ENCODE results near the gene ENKUR. TPM values are rescaled to one million over a fixed set of nuclear protein-coding genes. Genes with fewer than 3 reads are reported as not detected.
A peak's percentile ranks its signal among the peaks of the same experiment; 100 is the strongest.

Gene ENKUR
- total RNA-seq, 1 experiment from 2014 or later = 0.32 TPM

DNA sequence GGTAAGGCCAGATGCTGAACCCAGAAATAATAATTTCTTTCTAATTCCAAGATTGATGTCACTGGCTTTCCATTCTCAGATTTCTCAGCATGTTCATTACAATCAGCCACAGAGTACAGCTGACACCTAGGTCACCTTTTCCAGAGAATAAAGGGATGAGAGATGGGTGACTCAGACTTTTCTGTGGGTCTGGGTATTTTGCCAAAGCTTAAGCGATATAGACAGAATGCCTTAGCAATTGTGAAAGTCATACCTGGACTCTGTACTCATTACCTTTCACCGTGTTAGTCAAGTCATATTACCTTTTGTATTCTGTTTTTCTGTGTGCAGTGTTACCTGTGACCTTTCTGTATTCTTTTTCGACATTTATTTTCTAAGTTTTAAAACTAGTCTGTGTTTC is 53.0 kb downstream of the ENKUR start:
- no peaks in the 10 kb centered on the region for H3K9me3 ChIP-seq (ENCODE audit: control insufficient read depth in 1 of 2, insufficient read depth in 1 of 2, low read depth in 1 of 2, low read length in 2 of 2)
- H3K27me3 ChIP-seq (ENCODE audit: insufficient read depth, low read length) = no peaks in the 10 kb centered on the region
- no peaks in the 10 kb centered on the region for H3K36me3 ChIP-seq (ENCODE audit: control insufficient read depth in 1 of 2, insufficient read depth in 2 of 2, low read length in 2 of 2)
- H3K9ac ChIP-seq (ENCODE audit: low read length) = peak overlapping the region; percentile 31
- H4K20me1 ChIP-seq (ENCODE audit: insufficient read depth) = no peaks in the 10 kb centered on the region
- peak overlapping the region; percentile 30; the same call in 1 of the 2 replicates for H3K27ac ChIP-seq (ENCODE audit: low read depth, low read length)
- no peaks in the 10 kb centered on the region for H3K79me2 ChIP-seq (ENCODE audit: insufficient read depth, low read length)
- DNase-seq (ENCODE audit: low read depth, low spot score) (peak; percentile 90), ATAC-seq (peak; percentile 93)
- CTCF ChIA-PET = interaction anchor here (1.0 kb wide), 1 partner anchor 118 kb away, joined by 4 read pairs; no protein-coding TSS in a partner anchor
- POLR2A ChIA-PET = no interaction called here
- RAD21 ChIA-PET (ENCODE audit: low non-redundant PET in 1 of 2, low total read pairs in 2 of 2, uncharacterized antibody in 2 of 2, unreplicated experiment in 2 of 2) = no interaction called here
- no peaks in the 10 kb centered on the region for H3K9me2 ChIP-seq (ENCODE audit: insufficient read depth)
- H3K4me2 ChIP-seq (ENCODE audit: low read length) = peak overlapping the region; percentile 68
- peak overlapping the region in 1 of 2 experiments; percentile 34; a peak in 2 of 4 replicates for H3K4me3 ChIP-seq (replicated peaks in 1 of 2; ENCODE audit: low read depth in 1 of 2, low read length in 2 of 2)
- H3K4me1 ChIP-seq (ENCODE audit: control insufficient read depth in 1 of 2, insufficient read depth in 2 of 2, low read length in 2 of 2) = peaks cover 21 to 42% of the 10 kb centered on the region in 2 experiments
- H2AFZ ChIP-seq (ENCODE audit: low read depth, low read length, poor library complexity, severe bottlenecking) = peak overlapping the region; percentile 7
- intact Hi-C loops (cut with micrococcal nuclease) = loop anchor here (5.0 kb wide), 1 partner anchor 99 kb away; no protein-coding TSS in a partner anchor
- no TSS peak for BruUV-seq (replicated peaks)
- TF ChIP-seq FOSL1 (IDR thresholded peaks at IDR 0.05; ENCODE audit: low read depth) (peak; percentile 97), EZH2phosphoT487 (IDR thresholded peaks at IDR 0.05; ENCODE audit: borderline replicate concordance) (no peak), SRF (IDR thresholded peaks at IDR 0.05; ENCODE audit: low read depth) (peak; percentile 75), ZNF274 (IDR thresholded peaks at IDR 0.05; ENCODE audit: low read depth, low read length) (no peak), CEBPB (IDR thresholded peaks at IDR 0.05; ENCODE audit: low read depth) (peak; percentile 96), TCF7L2 (IDR thresholded peaks at IDR 0.05; ENCODE audit: borderline replicate concordance, extremely low read depth, insufficient read depth, insufficient read length) (peak; percentile 70), RAD21 (IDR thresholded peaks at IDR 0.05; ENCODE audit: low read depth) (peak; percentile 44), POLR2AphosphoS5 (IDR thresholded peaks at IDR 0.05; ENCODE audit: low read depth, low read length) (peak; percentile 71), YY1 (IDR thresholded peaks at IDR 0.05; ENCODE audit: extremely low read depth, insufficient replicate concordance, low read depth, low read length) (no peak), ZFX (IDR thresholded peaks at IDR 0.05) (no peak), EGR1 (IDR thresholded peaks at IDR 0.05; ENCODE audit: low read depth) (no peak), SP1 (IDR thresholded peaks at IDR 0.05; ENCODE audit: low read depth) (peak; percentile 94), JUND (IDR thresholded peaks at IDR 0.05) (peak; percentile 95), ELF1 (IDR thresholded peaks at IDR 0.05; ENCODE audit: borderline replicate concordance, low read depth) (no peak), CBX3 (IDR thresholded peaks at IDR 0.05; ENCODE audit: low read depth) (peak; percentile 90), POLR2A (IDR thresholded peaks at IDR 0.05; ENCODE audit: borderline replicate concordance, extremely low read depth, insufficient read depth, insufficient read length) (no peak)
- TF ChIP-seq, protein P1, sequence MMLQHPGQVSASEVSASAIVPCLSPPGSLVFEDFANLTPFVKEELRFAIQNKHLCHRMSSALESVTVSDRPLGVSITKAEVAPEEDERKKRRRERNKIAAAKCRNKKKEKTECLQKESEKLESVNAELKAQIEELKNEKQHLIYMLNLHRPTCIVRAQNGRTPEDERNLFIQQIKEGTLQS (IDR thresholded peaks at IDR 0.05) = peak; percentile 69; the same call in 1 of the 2 replicates
- TF ChIP-seq, protein P2, sequence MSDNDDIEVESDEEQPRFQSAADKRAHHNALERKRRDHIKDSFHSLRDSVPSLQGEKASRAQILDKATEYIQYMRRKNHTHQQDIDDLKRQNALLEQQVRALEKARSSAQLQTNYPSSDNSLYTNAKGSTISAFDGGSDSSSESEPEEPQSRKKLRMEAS (IDR thresholded peaks at IDR 0.05) = peak; percentile 52; the same call in 1 of the 2 replicates
- TF ChIP-seq, protein P3, sequence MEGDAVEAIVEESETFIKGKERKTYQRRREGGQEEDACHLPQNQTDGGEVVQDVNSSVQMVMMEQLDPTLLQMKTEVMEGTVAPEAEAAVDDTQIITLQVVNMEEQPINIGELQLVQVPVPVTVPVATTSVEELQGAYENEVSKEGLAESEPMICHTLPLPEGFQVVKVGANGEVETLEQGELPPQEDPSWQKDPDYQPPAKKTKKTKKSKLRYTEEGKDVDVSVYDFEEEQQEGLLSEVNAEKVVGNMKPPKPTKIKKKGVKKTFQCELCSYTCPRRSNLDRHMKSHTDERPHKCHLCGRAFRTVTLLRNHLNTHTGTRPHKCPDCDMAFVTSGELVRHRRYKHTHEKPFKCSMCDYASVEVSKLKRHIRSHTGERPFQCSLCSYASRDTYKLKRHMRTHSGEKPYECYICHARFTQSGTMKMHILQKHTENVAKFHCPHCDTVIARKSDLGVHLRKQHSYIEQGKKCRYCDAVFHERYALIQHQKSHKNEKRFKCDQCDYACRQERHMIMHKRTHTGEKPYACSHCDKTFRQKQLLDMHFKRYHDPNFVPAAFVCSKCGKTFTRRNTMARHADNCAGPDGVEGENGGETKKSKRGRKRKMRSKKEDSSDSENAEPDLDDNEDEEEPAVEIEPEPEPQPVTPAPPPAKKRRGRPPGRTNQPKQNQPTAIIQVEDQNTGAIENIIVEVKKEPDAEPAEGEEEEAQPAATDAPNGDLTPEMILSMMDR (IDR thresholded peaks at IDR 0.05 in 2 of 3, conservative IDR thresholded peaks at IDR 0.05 in 1 of 3; ENCODE audit: borderline replicate concordance in 1 of 3, insufficient read depth in 1 of 3, low read depth in 2 of 3, low read length in 2 of 3) = no peak
- TF ChIP-seq, protein P4, sequence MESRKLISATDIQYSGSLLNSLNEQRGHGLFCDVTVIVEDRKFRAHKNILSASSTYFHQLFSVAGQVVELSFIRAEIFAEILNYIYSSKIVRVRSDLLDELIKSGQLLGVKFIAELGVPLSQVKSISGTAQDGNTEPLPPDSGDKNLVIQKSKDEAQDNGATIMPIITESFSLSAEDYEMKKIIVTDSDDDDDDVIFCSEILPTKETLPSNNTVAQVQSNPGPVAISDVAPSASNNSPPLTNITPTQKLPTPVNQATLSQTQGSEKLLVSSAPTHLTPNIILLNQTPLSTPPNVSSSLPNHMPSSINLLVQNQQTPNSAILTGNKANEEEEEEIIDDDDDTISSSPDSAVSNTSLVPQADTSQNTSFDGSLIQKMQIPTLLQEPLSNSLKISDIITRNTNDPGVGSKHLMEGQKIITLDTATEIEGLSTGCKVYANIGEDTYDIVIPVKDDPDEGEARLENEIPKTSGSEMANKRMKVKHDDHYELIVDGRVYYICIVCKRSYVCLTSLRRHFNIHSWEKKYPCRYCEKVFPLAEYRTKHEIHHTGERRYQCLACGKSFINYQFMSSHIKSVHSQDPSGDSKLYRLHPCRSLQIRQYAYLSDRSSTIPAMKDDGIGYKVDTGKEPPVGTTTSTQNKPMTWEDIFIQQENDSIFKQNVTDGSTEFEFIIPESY (IDR thresholded peaks at IDR 0.05; ENCODE audit: extremely low read depth, insufficient replicate concordance, low read length) = peak; percentile 39
- TF ChIP-seq, protein P5, sequence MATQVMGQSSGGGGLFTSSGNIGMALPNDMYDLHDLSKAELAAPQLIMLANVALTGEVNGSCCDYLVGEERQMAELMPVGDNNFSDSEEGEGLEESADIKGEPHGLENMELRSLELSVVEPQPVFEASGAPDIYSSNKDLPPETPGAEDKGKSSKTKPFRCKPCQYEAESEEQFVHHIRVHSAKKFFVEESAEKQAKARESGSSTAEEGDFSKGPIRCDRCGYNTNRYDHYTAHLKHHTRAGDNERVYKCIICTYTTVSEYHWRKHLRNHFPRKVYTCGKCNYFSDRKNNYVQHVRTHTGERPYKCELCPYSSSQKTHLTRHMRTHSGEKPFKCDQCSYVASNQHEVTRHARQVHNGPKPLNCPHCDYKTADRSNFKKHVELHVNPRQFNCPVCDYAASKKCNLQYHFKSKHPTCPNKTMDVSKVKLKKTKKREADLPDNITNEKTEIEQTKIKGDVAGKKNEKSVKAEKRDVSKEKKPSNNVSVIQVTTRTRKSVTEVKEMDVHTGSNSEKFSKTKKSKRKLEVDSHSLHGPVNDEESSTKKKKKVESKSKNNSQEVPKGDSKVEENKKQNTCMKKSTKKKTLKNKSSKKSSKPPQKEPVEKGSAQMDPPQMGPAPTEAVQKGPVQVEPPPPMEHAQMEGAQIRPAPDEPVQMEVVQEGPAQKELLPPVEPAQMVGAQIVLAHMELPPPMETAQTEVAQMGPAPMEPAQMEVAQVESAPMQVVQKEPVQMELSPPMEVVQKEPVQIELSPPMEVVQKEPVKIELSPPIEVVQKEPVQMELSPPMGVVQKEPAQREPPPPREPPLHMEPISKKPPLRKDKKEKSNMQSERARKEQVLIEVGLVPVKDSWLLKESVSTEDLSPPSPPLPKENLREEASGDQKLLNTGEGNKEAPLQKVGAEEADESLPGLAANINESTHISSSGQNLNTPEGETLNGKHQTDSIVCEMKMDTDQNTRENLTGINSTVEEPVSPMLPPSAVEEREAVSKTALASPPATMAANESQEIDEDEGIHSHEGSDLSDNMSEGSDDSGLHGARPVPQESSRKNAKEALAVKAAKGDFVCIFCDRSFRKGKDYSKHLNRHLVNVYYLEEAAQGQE (IDR thresholded peaks at IDR 0.05; ENCODE audit: low read depth) = no peak

Measured in HCT116 (cell line).